Esophagus (tissue), 2 donors: Measurements from ENCODE around the gene DYNC1LI2. TPM values are rescaled to one million over a fixed set of nuclear protein-coding genes. Genes with fewer than 3 reads are reported as not detected.
A peak's percentile ranks its signal among the peaks of the same experiment; 100 is the strongest.
"Not testable (repeated sequence)": the region's sequence is repeated elsewhere in the genome, so short reads cannot be mapped to it uniquely, and the experiment has no call there.

Source experiments
- H3K27ac ChIP-seq, 2 donors: one replicate each; pipeline ENCODE4 v1.5.1; 2013; ENCODE audit warnings: low read depth in 2 of 2, mild to moderate bottlenecking in 2 of 2, inconsistent platforms in 1 of 2, low read length in 1 of 2, moderate library complexity in 1 of 2
- H3K27me3 ChIP-seq, 2 donors: one replicate each; pipeline ENCODE4 v1.6.1; 2013; ENCODE audit warnings: low read length in 2 of 2, control low read depth in 1 of 2, mild to moderate bottlenecking in 1 of 2; ENCODE audit not compliant: insufficient read depth in 2 of 2, control insufficient read depth in 1 of 2
- H3K36me3 ChIP-seq, 2 donors: one replicate each; pipeline ENCODE4 v1.6.1; 2013; ENCODE audit warnings: low read length in 1 of 2; ENCODE audit not compliant: control insufficient read depth in 2 of 2, insufficient read depth in 2 of 2
- H3K4me1 ChIP-seq, 2 donors: one replicate each; pipeline ENCODE4 v1.6.1; 2013; ENCODE audit warnings: low read length in 1 of 2; ENCODE audit not compliant: control insufficient read depth in 2 of 2, insufficient read depth in 2 of 2
- H3K4me3 ChIP-seq, 2 donors: one replicate each; pipeline ENCODE4 v1.5.1; 2013; ENCODE audit warnings: low read length in 2 of 2, mild to moderate bottlenecking in 2 of 2, low read depth in 1 of 2, moderate library complexity in 1 of 2
- H3K9me3 ChIP-seq, 2 donors: one replicate each; pipeline ENCODE4 v1.6.1; 2013; ENCODE audit warnings: mild to moderate bottlenecking in 2 of 2, low read depth in 1 of 2, low read length in 1 of 2, moderate library complexity in 1 of 2; ENCODE audit not compliant: control insufficient read depth in 2 of 2, insufficient read depth in 1 of 2
- WGBS, 2 donors: extraction: QIAGEN DNeasy Blood & Tissue Kit; methylation state at CpG; one replicate each; pipeline ENCODE4 v1.1.7; 2013; 5-methylcytosine and 5-hydroxymethylcytosine counted together
- polyA plus RNA-seq, 2 donors: library from polyadenylated mRNA; stranded (reverse); fragments of 200-250 nt; gene quantifications; one replicate each; pipeline ENCODE4 v1.2.3, GENCODE V29; 2013
- donor health status: healthy with polysubstance abuse.
- donor health status: Bipolar disorder and iron deficiency.

The DYNC1LI2 gene
- polyA plus RNA-seq, 2 donors = 34.5 to 41.3 TPM

GRCh38 chr16:66695471-66695934 is 55.9 kb downstream of the DYNC1LI2 start:
- Histone ChIP-seq H3K4me3 (peak overlapping the region; percentile 61 to 66), H3K9me3 (no peaks in the 10 kb centered on the region), H3K4me1 (peaks cover 0 to 5% of the 10 kb centered on the region in 2 donors), H3K36me3 (no peaks in the 10 kb centered on the region), H3K27me3 (no peaks in the 10 kb centered on the region), H3K27ac (peak overlapping the region; percentile 74 to 89)
- WGBS, 2 donors = 20 to 31% methylated on average over 8 of the region's 8 CpGs

DNA sequence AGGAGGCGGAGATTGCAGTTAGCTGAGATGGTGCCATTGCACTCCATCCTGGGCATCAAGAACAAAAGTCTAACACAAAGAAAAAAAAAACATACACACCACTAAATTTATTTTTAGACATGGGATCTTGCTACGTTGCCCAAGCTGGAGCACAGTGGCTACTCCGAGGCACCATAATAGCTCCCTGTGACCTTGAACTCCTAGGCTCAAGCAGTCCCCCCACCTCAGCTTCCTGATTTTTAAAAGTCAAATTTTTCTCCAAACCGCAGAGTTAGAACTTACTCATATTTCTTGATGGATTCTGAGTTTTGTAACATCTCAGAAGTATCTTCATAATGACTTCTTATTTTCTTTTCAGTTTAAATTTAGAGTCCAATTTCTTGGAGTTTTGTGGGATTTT is 58.3 kb downstream of the DYNC1LI2 start:
- no peaks in the 10 kb centered on the region for H3K36me3 ChIP-seq
- WGBS, 2 donors = 94 to 95% methylated on average over 4 of the region's 4 CpGs
- peaks cover 0 to 5% of the 10 kb centered on the region in 2 donors for H3K4me1 ChIP-seq
- no peak overlapping the region for H3K4me3 ChIP-seq
- H3K27me3 ChIP-seq = no peaks in the 10 kb centered on the region
- H3K9me3 ChIP-seq = no peaks in the 10 kb centered on the region
- H3K27ac ChIP-seq = no peak overlapping the region

DNA sequence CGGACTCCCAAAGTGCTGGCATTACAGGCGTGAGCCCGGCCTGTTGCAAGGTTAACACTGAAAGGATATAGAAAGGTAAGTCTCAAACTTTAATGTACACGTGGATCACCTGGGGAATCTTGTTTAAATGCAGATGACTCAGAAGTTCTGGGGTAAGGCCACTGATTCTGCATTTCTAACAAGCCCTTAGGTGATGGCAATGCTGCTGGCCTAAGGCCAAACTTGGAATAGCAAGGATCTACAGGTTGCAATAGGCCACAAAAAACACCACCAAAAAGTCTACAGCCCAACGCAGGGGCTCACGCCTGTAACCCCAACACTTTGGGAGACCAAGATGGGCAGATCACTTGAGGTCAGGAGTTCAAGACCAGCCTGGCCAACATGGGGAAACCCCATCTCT is 59.1 kb downstream of the DYNC1LI2 start:
- 61 to 67% methylated on average over 6 of the region's 6 CpGs for WGBS, 2 donors
- Histone ChIP-seq H3K36me3 (no peaks in the 10 kb centered on the region), H3K27me3 (no peaks in the 10 kb centered on the region), H3K9me3 (no peaks in the 10 kb centered on the region), H3K4me3 (no peak overlapping the region), H3K4me1 (peaks cover 0 to 5% of the 10 kb centered on the region in 2 donors), H3K27ac (no peak overlapping the region)

- Histone ChIP-seq H3K27ac (no peak overlapping the region), H3K9me3 (no peaks in the 10 kb centered on the region), H3K36me3 (no peaks in the 10 kb centered on the region), H3K4me1 (peaks cover 0 to 5% of the 10 kb centered on the region in 2 donors), H3K27me3 (no peaks in the 10 kb centered on the region), H3K4me3 (no peak overlapping the region)
- WGBS, 2 donors = 60 to 64% methylated on average over 6 of the region's 6 CpGs
These were observed 60.2 kb downstream of the DYNC1LI2 start for GRCh38 chr16:66691234-66691633.

GRCh38 chr16:66690106-66690847 is 61.1 kb downstream of the DYNC1LI2 start:
- 72 to 75% methylated on average over 7 of the region's 7 CpGs for WGBS, 2 donors
- no peak overlapping the region for H3K27ac ChIP-seq

GRCh38 chr16:66689282-66689681 is 62.1 kb downstream of the DYNC1LI2 start:
- WGBS, 2 donors = 88 to 90% methylated on average over 6 of the region's 6 CpGs

More at GRCh38 chr16:66690106-66690847, 61.1 kb downstream of the DYNC1LI2 start:
- H3K36me3 ChIP-seq = no peaks in the 10 kb centered on the region
- H3K27me3 ChIP-seq = no peaks in the 10 kb centered on the region
- no peak overlapping the region for H3K4me3 ChIP-seq
- H3K9me3 ChIP-seq = no peaks in the 10 kb centered on the region
- H3K4me1 ChIP-seq = no peaks in the 10 kb centered on the region

GRCh38 chr16:66687906-66688625 is 63.3 kb downstream of the DYNC1LI2 start:
- Histone ChIP-seq H3K27ac (no peak overlapping the region), H3K27me3 (no peaks in the 10 kb centered on the region), H3K4me1 (no peaks in the 10 kb centered on the region), H3K36me3 (no peaks in the 10 kb centered on the region), H3K9me3 (no peaks in the 10 kb centered on the region), H3K4me3 (no peak overlapping the region)
- WGBS, 2 donors = 86 to 92% methylated on average over 9 of the region's 9 CpGs

More at GRCh38 chr16:66689282-66689681, 62.1 kb downstream of the DYNC1LI2 start:
- Histone ChIP-seq H3K4me1 (no peaks in the 10 kb centered on the region), H3K27ac (no peak overlapping the region), H3K36me3 (no peaks in the 10 kb centered on the region), H3K27me3 (no peaks in the 10 kb centered on the region), H3K9me3 (no peaks in the 10 kb centered on the region), H3K4me3 (no peak overlapping the region)

DNA sequence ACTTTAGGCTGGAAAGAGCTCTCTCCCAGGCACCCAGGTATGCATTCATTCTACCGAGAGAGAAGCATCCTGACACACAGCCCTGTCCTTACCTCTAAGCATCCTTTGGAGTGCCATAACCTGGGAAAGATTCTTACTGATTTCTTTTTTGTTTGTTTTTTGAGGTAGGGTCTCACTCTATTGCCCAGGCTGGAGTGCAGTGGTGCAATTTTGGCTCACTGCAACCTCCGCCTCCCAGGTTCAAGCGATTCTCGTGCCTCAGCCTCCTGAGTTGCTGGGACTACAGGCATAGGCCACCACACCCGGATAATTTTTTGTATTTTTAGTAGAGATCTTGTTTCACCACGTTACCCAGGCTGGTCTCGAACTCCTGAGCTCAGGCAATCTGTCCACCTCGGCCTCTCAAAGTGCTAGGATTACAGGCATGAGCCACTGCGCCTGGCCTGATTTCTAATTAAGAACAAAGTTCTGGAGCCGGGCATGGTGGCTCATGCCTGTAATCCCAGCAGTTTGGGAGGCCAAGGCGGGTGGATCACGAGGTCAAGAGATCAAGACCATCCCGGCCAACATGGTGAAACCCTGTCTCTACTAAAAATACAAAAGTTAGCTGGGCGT is 65.8 kb downstream of the DYNC1LI2 start:
- H3K27me3 ChIP-seq, H3K27ac ChIP-seq, H3K9me3 ChIP-seq, H3K4me3 ChIP-seq, H3K4me1 ChIP-seq, H3K36me3 ChIP-seq: not testable (repeated sequence)
- 92 to 93% methylated on average over 14 of the region's 14 CpGs for WGBS, 2 donors

- Histone ChIP-seq H3K27me3 (no peaks in the 10 kb centered on the region), H3K36me3 (no peaks in the 10 kb centered on the region), H3K9me3 (no peaks in the 10 kb centered on the region), H3K4me3 (no peak overlapping the region), H3K4me1 (peaks cover 0 to 3% of the 10 kb centered on the region in 2 donors), H3K27ac (no peak overlapping the region)
- WGBS, 2 donors = 87 to 88% methylated on average over 1 of the region's 1 CpG
These were observed 69.1 kb downstream of the DYNC1LI2 start for GRCh38 chr16:66682271-66682670.
